ENCODE measurements around the gene OTUB2. TPM values are rescaled to one million over a fixed set of nuclear protein-coding genes. Genes with fewer than 3 reads are reported as not detected.

OTUB2 gene
- total and polyA plus RNA-seq, 2 donors (not counting 3 experiments of a cell fraction or from before 2014, with no cell fraction given), result 0.70 to 1.6 TPM

- ChIA-PET CTCF (interaction anchor here (0.8 to 12.5 kb wide), 8 partner anchors 15 to 793 kb away, joined by 3 to 368 read pairs (median 4); partner anchors contain the start of gene UBR7), POLR2A (no interaction called here)
- H4K20me1 ChIP-seq (replicated peaks; ENCODE audit: control insufficient read depth, extremely low read depth, insufficient read depth, low read length), result no peaks in the 10 kb centered on the region
- no peak overlapping the region for H3K4me2 ChIP-seq (ENCODE audit: insufficient read depth, low read length)
- FAIRE-seq, result no peak
- no peak overlapping the region for H3K4me3 ChIP-seq (replicated peaks in 1 of 3; ENCODE audit: insufficient read depth in 1 of 3, low read depth in 1 of 3, low read length in 3 of 3)
- H3K9me3 ChIP-seq (replicated peaks; ENCODE audit: control insufficient read depth, insufficient read depth, low read length), result no peaks in the 10 kb centered on the region
- dilution Hi-C loops (cut with MboI; ENCODE audit: extremely low pct_ligation_motif_present, low sequenced_read_pairs), result no loop called here
- no peak overlapping the region for H3K9ac ChIP-seq (replicated peaks; ENCODE audit: extremely low read depth, insufficient read depth, low read length)
- no TSS peak for BruUV-seq (replicated peaks)
- H3K4me1 ChIP-seq (ENCODE audit: control insufficient read depth, extremely low read depth, insufficient read depth, low read length), result no peaks in the 10 kb centered on the region
- no peak overlapping the region for H3K27ac ChIP-seq (ENCODE audit: insufficient read depth, low read depth, low read length)
- no peaks in the 10 kb centered on the region for H3K27me3 ChIP-seq (ENCODE audit: control insufficient read depth in 2 of 2, insufficient read depth in 2 of 2, low read length in 2 of 2)
- H3K36me3 ChIP-seq (ENCODE audit: control insufficient read depth in 2 of 2, extremely low read depth in 1 of 2, insufficient read depth in 2 of 2, low read length in 2 of 2), result no peaks in the 10 kb centered on the region
- no peak overlapping the region for H2AFZ ChIP-seq (ENCODE audit: low read depth, low read length)
- no peak for DNase-seq (ENCODE audit: low read depth, low spot score)
- no peak for TF ChIP-seq EZH2 (IDR thresholded peaks at IDR 0.05; ENCODE audit: borderline replicate concordance, low read depth, low read length, severe bottlenecking)
- no peak for TF ChIP-seq GATA2 (IDR thresholded peaks at IDR 0.05; ENCODE audit: insufficient read depth, insufficient read length, low read depth, low read length)
- TF ChIP-seq FOS (IDR thresholded peaks at IDR 0.05; ENCODE audit: borderline replicate concordance, insufficient read depth, low read length), result no peak
- TF ChIP-seq MAX (IDR thresholded peaks at IDR 0.05; ENCODE audit: insufficient read depth, insufficient read length), result no peak
- no peak for TF ChIP-seq MYC (IDR thresholded peaks at IDR 0.05; ENCODE audit: low read depth, low read length)
- no peaks in the 10 kb centered on the region for H3K79me2 ChIP-seq (ENCODE audit: control insufficient read depth, insufficient read depth, low read length)
- no peaks in the 10 kb centered on the region for H3K9me1 ChIP-seq (replicated peaks; ENCODE audit: control insufficient read depth, extremely low read depth, insufficient read depth, low read length)
- intact Hi-C loops (cut with micrococcal nuclease), result loop anchor here (10.0 kb wide), 1 partner anchor 345 kb away; no protein-coding TSS in a partner anchor
Measured at GRCh38 chr14:94000267-94000666, 25.9 kb upstream of the OTUB2 start.

GRCh38 chr14:94001016-94001415 lies 25.1 kb upstream of the OTUB2 start:
- no peak overlapping the region for H2AFZ ChIP-seq (ENCODE audit: low read depth, low read length)
- no peaks in the 10 kb centered on the region for H4K20me1 ChIP-seq (replicated peaks; ENCODE audit: control insufficient read depth, extremely low read depth, insufficient read depth, low read length)
- POLR2A ChIA-PET, result no interaction called here
- H3K9me3 ChIP-seq (replicated peaks; ENCODE audit: control insufficient read depth, insufficient read depth, low read length), result no peaks in the 10 kb centered on the region
- H3K27me3 ChIP-seq (ENCODE audit: control insufficient read depth in 2 of 2, insufficient read depth in 2 of 2, low read length in 2 of 2), result no peaks in the 10 kb centered on the region
- no peak overlapping the region for H3K9ac ChIP-seq (replicated peaks; ENCODE audit: extremely low read depth, insufficient read depth, low read length)
- H3K27ac ChIP-seq (ENCODE audit: insufficient read depth, low read depth, low read length), result no peak overlapping the region
- DNase-seq (ENCODE audit: low read depth, low spot score) (no peak), FAIRE-seq (no peak)
- H3K36me3 ChIP-seq (ENCODE audit: control insufficient read depth in 2 of 2, extremely low read depth in 1 of 2, insufficient read depth in 2 of 2, low read length in 2 of 2), result no peaks in the 10 kb centered on the region
- TF ChIP-seq, protein P1, sequence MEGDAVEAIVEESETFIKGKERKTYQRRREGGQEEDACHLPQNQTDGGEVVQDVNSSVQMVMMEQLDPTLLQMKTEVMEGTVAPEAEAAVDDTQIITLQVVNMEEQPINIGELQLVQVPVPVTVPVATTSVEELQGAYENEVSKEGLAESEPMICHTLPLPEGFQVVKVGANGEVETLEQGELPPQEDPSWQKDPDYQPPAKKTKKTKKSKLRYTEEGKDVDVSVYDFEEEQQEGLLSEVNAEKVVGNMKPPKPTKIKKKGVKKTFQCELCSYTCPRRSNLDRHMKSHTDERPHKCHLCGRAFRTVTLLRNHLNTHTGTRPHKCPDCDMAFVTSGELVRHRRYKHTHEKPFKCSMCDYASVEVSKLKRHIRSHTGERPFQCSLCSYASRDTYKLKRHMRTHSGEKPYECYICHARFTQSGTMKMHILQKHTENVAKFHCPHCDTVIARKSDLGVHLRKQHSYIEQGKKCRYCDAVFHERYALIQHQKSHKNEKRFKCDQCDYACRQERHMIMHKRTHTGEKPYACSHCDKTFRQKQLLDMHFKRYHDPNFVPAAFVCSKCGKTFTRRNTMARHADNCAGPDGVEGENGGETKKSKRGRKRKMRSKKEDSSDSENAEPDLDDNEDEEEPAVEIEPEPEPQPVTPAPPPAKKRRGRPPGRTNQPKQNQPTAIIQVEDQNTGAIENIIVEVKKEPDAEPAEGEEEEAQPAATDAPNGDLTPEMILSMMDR (IDR thresholded peaks at IDR 0.05; ENCODE audit: extremely low read depth in 1 of 2, insufficient read depth in 1 of 2, low read depth in 1 of 2, low read length in 2 of 2), result no peak
- TF ChIP-seq FOS (IDR thresholded peaks at IDR 0.05; ENCODE audit: borderline replicate concordance, insufficient read depth, low read length), result no peak
- no peak for TF ChIP-seq GATA2 (IDR thresholded peaks at IDR 0.05; ENCODE audit: insufficient read depth, insufficient read length, low read depth, low read length)
- TF ChIP-seq MYC (IDR thresholded peaks at IDR 0.05; ENCODE audit: low read depth, low read length), result no peak
- TF ChIP-seq MAX (IDR thresholded peaks at IDR 0.05; ENCODE audit: insufficient read depth, insufficient read length), result no peak
- no peak for TF ChIP-seq EZH2 (IDR thresholded peaks at IDR 0.05; ENCODE audit: borderline replicate concordance, low read depth, low read length, severe bottlenecking)
- TF ChIP-seq POLR2A (IDR thresholded peaks at IDR 0.05; ENCODE audit: low read depth, low read length), result no peak
- no peak for TF ChIP-seq JUN (IDR thresholded peaks at IDR 0.05; ENCODE audit: borderline replicate concordance, insufficient read depth, insufficient read length, low read depth)
- TF ChIP-seq POLR2AphosphoS5 (IDR thresholded peaks at IDR 0.05; ENCODE audit: insufficient read depth, low read depth, low read length), result no peak
- H3K4me1 ChIP-seq (ENCODE audit: control insufficient read depth, extremely low read depth, insufficient read depth, low read length), result no peaks in the 10 kb centered on the region
- dilution Hi-C loops (cut with MboI; ENCODE audit: extremely low pct_ligation_motif_present, low sequenced_read_pairs) (no loop called here), intact Hi-C loops (cut with micrococcal nuclease) (loop anchor here (1.0 to 10.0 kb wide), 2 partner anchors 62 to 346 kb away; no protein-coding TSS in a partner anchor)
- H3K9me1 ChIP-seq (replicated peaks; ENCODE audit: control insufficient read depth, extremely low read depth, insufficient read depth, low read length), result no peaks in the 10 kb centered on the region
- H3K4me3 ChIP-seq (replicated peaks in 1 of 3; ENCODE audit: insufficient read depth in 1 of 3, low read depth in 1 of 3, low read length in 3 of 3), result no peak overlapping the region
- no TSS peak for BruUV-seq (replicated peaks)
- CTCF ChIA-PET, result interaction anchor here (0.7 to 12.5 kb wide), 6 partner anchors 9 to 794 kb away, joined by 3 to 368 read pairs (median 4); partner anchors contain the start of gene UBR7
- no peak overlapping the region for H3K4me2 ChIP-seq (ENCODE audit: insufficient read depth, low read length)
- no peaks in the 10 kb centered on the region for H3K79me2 ChIP-seq (ENCODE audit: control insufficient read depth, insufficient read depth, low read length)
